ENCODE measurements around the gene TPRN.

The TPRN gene

DNA sequence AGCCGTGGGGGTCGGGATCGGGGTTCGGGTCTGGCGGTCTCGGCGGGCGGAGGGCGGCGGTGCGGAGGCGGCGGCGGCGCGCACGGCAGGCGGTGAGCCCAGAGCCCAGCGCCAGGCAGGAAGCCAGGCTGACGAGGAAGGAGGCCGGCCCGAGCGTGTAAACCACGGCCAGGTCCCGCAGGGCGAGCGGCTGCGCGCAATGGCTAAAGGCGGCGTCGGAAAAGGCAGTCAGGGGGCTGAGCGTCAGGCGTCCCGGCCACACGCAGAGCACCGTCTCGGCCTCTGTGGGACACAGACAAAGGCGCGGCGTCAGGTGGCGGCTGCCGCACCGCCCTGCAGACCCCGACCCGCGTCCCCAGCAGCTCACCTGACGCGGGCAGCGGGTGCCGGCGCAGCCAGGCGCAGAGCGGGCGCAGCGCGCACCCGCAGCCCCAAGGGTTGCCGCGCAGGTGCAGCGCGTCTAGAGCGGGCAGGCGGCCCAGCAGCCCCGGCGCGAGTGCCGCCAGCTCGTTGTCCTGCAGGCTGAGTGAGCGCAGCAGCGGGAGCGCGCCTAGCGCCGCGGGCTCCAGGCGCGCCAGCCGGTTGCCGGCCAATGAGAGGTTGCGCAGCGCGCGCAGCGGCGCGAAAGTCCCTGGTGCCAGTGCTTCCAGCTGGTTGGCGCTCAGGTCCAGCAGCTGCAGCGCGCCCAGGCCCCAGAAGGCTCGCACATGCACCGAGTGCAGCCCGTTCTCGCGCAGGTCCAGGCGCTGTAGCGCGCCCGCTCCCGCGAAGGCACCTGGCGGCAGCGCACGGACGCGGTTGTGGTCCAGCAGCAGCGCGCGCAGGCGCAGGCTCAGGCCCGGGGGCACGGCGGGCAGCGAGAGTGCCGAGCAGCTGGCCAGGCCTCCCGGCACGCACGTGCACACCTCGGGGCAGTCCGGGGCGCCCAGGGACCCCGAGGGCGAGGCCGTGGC is 31.4 kb downstream of the TPRN start:
- no peak overlapping the region for H3K4me3 ChIP-seq (ENCODE audit: low read depth, low read length)
- TF ChIP-seq, protein P1, sequence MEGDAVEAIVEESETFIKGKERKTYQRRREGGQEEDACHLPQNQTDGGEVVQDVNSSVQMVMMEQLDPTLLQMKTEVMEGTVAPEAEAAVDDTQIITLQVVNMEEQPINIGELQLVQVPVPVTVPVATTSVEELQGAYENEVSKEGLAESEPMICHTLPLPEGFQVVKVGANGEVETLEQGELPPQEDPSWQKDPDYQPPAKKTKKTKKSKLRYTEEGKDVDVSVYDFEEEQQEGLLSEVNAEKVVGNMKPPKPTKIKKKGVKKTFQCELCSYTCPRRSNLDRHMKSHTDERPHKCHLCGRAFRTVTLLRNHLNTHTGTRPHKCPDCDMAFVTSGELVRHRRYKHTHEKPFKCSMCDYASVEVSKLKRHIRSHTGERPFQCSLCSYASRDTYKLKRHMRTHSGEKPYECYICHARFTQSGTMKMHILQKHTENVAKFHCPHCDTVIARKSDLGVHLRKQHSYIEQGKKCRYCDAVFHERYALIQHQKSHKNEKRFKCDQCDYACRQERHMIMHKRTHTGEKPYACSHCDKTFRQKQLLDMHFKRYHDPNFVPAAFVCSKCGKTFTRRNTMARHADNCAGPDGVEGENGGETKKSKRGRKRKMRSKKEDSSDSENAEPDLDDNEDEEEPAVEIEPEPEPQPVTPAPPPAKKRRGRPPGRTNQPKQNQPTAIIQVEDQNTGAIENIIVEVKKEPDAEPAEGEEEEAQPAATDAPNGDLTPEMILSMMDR (IDR thresholded peaks at IDR 0.05; ENCODE audit: low read depth, low read length) = no peak

DNA sequence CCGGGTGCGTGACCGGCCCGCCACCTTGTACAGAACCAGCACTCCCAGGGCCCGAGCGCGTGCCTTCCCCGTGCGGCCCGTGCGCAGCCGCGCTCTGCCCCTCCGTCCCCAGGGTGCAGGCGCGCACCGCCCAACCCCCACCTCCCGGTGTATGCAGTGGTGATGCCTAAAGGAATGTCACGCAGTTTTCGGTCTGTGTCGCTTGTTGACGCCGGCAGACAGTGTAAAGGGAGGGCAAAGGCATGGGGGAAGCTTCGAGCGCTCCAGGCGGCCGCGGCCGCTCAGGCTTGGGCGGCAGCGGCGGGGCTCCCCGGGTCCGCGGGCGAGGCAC is 32.0 kb downstream of the TPRN start:
- no peak overlapping the region for H3K4me3 ChIP-seq (ENCODE audit: low read depth, low read length)
- TF ChIP-seq, protein P1 (IDR thresholded peaks at IDR 0.05; ENCODE audit: low read depth, low read length) = no peak

DNA sequence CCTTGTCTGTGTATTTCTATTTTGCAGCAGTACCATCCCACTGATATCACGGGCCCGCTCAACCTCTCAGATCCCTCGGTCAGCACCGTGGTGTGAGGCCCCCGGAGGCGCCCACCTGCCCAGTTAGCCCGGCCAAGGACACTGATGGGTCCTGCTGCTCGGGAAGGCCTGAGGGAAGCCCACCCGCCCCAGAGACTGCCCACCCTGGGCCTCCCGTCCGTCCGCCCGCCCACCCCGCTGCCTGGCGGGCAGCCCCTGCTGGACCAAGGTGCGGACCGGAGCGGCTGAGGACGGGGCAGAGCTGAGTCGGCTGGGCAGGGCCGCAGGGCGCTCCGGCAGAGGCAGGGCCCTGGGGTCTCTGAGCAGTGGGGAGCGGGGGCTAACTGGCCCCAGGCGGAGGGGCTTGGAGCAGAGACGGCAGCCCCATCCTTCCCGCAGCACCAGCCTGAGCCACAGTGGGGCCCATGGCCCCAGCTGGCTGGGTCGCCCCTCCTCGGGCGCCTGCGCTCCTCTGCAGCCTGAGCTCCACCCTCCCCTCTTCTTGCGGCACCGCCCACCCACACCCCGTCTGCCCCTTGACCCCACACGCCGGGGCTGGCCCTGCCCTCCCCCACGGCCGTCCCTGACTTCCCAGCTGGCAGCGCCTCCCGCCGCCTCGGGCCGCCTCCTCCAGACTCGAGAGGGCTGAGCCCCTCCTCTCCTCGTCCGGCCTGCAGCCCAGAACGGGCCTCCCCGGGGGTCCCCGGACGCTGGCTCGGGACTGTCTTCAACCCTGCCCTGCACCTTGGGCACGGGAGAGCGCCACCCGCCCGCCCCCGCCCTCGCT is 32.6 kb downstream of the TPRN start:
- H3K4me3 ChIP-seq (ENCODE audit: low read depth, low read length) = no peak overlapping the region
- TF ChIP-seq, protein P1 (IDR thresholded peaks at IDR 0.05; ENCODE audit: low read depth, low read length) = no peak

DNA sequence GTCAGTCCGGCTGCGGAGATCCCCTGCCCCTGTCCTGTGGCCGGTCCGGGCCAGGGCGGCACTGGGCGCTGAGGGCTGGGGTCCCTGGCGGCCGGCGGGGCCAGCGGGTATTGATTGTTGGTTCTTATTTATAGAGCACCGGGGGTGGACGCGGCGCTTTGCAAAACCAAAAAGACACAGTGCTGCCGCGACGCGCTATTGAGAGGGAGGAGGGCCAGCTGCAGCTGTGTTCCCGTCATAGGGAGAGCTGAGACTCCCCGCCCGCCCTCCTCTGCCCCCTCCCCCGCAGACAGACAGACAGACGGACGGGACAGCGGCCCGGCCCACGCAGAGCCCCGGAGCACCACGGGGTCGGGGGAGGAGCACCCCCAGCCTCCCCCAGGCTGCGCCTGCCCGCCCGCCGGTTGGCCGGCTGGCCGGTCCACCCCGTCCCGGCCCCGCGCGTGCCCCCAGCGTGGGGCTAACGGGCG is 33.2 kb downstream of the TPRN start:
- TF ChIP-seq, protein P1 (IDR thresholded peaks at IDR 0.05; ENCODE audit: low read depth, low read length) = no peak
- no peak overlapping the region for H3K4me3 ChIP-seq (ENCODE audit: low read depth, low read length)

DNA sequence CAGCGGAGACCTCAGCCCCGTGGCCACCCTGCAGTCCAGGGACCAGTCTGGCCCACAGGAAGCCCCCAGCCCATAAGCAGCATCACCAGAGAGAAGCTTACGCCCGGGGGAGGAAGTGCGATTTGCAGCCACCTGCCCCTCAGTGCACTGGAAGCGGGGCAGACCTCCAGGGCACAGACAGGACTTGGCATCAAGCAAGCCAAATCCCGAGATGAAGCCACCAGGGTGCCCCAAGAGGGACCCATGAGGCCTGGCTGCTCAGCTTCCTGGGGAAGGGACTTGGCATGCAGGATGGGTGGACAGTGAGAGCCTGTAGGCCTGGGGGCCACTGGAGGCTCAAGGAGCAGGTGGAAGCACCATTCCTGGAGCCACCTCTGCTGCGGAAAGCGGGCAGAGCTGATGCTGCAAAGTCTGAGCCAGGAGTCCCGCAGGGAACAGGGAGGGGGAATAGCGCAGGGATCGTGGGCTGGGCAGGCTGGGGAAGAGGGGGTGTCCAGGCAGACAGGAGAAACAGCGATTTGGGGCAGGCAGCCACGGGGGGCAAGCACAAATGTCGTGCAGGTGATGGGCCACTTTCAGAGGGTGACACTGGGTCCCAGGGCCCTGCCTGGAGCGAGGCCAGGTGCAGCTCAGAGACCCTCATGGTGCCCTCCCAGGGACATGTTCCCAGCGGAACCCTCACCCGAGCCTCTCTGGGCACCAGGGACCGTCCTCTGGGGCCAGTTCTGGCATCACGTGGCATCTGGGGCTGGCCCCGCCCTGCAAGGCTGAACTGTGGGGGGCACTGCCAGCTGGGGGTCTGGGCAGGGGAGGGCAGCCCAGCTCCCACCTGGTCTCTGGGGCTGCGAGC is 33.9 kb downstream of the TPRN start:
- no peak overlapping the region for H3K4me3 ChIP-seq (ENCODE audit: low read depth, low read length)
- TF ChIP-seq, protein P1 (IDR thresholded peaks at IDR 0.05; ENCODE audit: low read depth, low read length) = no peak

DNA sequence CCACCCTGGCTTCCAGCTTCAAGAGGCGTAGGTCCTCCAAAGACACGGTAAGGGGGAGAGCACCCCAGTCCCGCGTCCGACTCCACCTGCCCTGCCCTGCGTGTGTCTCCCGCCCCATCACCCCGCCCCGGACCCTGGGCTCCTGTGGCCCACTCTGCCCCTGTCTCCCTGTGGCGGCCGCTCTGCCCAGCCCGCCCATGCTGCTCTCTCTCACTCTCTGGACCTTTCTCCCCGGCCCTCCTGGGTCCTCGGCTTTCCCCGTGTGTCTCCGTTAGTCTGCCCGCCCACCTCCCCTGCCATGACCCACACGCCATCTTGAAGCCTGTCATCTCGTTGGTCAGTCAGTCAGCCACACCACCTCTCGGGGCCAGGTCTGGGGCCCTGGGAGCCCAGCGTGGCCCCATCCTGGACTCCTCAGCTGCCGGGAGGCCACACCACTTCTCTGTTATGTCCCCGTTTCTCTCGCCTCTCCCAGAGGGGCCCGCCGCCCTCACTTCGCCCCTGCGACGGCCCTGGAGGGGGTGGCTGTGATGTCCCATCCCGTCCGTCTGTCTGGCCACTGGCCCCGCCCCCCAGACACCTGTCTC is 35.2 kb downstream of the TPRN start:
- H3K4me3 ChIP-seq (ENCODE audit: low read depth, low read length) = no peak overlapping the region
- TF ChIP-seq, protein P1 (IDR thresholded peaks at IDR 0.05; ENCODE audit: low read depth, low read length) = no peak

All from WI38 (cell line).